ENCODE results near the gene IL1A. TPM values are rescaled to one million over a fixed set of nuclear protein-coding genes. Genes with fewer than 3 reads are reported as not detected.

The IL1A gene
- total and polyA plus RNA-seq, 7 donors, result 0.08 to 0.12 TPM; not detected in 5

- ATAC-seq (no peak), DNase-seq (no peak)
- H3K4me3 ChIP-seq, result no peak overlapping the region
- no peak for TF ChIP-seq CTCF (IDR thresholded peaks at IDR 0.05)
- no peak overlapping the region for H3K27ac ChIP-seq
- H3K4me1 ChIP-seq, result no peaks in the 10 kb centered on the region
- WGBS, 3 donors, result 75 to 85% (median 83%) methylated on average over 4 of the region's 4 CpGs
- no peaks in the 10 kb centered on the region for H3K9me3 ChIP-seq
- intact Hi-C loops (cut with DNase I), result no loop called here
- H3K36me3 ChIP-seq (ENCODE audit: insufficient read depth in 1 of 2, low read depth in 1 of 2), result no peaks in the 10 kb centered on the region
- H3K27me3 ChIP-seq (ENCODE audit: insufficient read depth in 3 of 3, low read length in 2 of 3), result no peaks in the 10 kb centered on the region
These were observed 16.7 kb upstream of the IL1A start for GRCh38 chr2:112800881-112801583.

GRCh38 chr2:112798979-112799975, 15.0 kb upstream of the IL1A start:
- no peak overlapping the region for H3K4me3 ChIP-seq
- H3K36me3 ChIP-seq (ENCODE audit: insufficient read depth in 1 of 2, low read depth in 1 of 2), result no peaks in the 10 kb centered on the region
- no peak for ATAC-seq
- H3K4me1 ChIP-seq, result no peaks in the 10 kb centered on the region
- DNase-seq, result no peak
- no peak for TF ChIP-seq CTCF (IDR thresholded peaks at IDR 0.05)
- intact Hi-C loops (cut with DNase I), result no loop called here
- no peaks in the 10 kb centered on the region for H3K9me3 ChIP-seq
- H3K27me3 ChIP-seq (ENCODE audit: insufficient read depth in 3 of 3, low read length in 2 of 3), result no peaks in the 10 kb centered on the region
- 60 to 68% (median 64%) methylated on average over 8 of the region's 8 CpGs for WGBS, 3 donors
- H3K27ac ChIP-seq, result no peak overlapping the region

- Histone ChIP-seq H3K4me1 (no peaks in the 10 kb centered on the region), H3K9me3 (no peaks in the 10 kb centered on the region), H3K36me3 (ENCODE audit: insufficient read depth in 1 of 2, low read depth in 1 of 2) (no peaks in the 10 kb centered on the region), H3K4me3 (no peak overlapping the region), H3K27me3 (ENCODE audit: insufficient read depth in 3 of 3, low read length in 2 of 3) (no peaks in the 10 kb centered on the region), H3K27ac (no peak overlapping the region)
- ATAC-seq, result no peak
- 0% methylated on average over 1 of the region's 1 CpG for WGBS, 3 donors
- DNase-seq, result no peak
- intact Hi-C loops (cut with DNase I), result no loop called here
- no peak for TF ChIP-seq CTCF (IDR thresholded peaks at IDR 0.05)
These were observed 12.2 kb upstream of the IL1A start for GRCh38 chr2:112796486-112796885.

GRCh38 chr2:112795774-112796173, 11.5 kb upstream of the IL1A start:
- Histone ChIP-seq H3K27ac (no peak overlapping the region), H3K4me1 (no peaks in the 10 kb centered on the region), H3K27me3 (ENCODE audit: insufficient read depth in 3 of 3, low read length in 2 of 3) (no peaks in the 10 kb centered on the region), H3K36me3 (ENCODE audit: insufficient read depth in 1 of 2, low read depth in 1 of 2) (no peaks in the 10 kb centered on the region), H3K4me3 (no peak overlapping the region), H3K9me3 (no peaks in the 10 kb centered on the region)
- 62 to 65% (median 63%) methylated on average over 1 of the region's 1 CpG for WGBS, 3 donors
- DNase-seq (no peak), ATAC-seq (no peak)
- TF ChIP-seq CTCF (IDR thresholded peaks at IDR 0.05), result no peak
- intact Hi-C loops (cut with DNase I), result no loop called here

All from psoas muscle (tissue), 8 donors.